ENCODE measurements around the gene P2RX7.
"Not testable (repeated sequence)": the region's sequence is repeated elsewhere in the genome, so short reads cannot be mapped to it uniquely, and the experiment has no call there.

P2RX7 gene

DNA sequence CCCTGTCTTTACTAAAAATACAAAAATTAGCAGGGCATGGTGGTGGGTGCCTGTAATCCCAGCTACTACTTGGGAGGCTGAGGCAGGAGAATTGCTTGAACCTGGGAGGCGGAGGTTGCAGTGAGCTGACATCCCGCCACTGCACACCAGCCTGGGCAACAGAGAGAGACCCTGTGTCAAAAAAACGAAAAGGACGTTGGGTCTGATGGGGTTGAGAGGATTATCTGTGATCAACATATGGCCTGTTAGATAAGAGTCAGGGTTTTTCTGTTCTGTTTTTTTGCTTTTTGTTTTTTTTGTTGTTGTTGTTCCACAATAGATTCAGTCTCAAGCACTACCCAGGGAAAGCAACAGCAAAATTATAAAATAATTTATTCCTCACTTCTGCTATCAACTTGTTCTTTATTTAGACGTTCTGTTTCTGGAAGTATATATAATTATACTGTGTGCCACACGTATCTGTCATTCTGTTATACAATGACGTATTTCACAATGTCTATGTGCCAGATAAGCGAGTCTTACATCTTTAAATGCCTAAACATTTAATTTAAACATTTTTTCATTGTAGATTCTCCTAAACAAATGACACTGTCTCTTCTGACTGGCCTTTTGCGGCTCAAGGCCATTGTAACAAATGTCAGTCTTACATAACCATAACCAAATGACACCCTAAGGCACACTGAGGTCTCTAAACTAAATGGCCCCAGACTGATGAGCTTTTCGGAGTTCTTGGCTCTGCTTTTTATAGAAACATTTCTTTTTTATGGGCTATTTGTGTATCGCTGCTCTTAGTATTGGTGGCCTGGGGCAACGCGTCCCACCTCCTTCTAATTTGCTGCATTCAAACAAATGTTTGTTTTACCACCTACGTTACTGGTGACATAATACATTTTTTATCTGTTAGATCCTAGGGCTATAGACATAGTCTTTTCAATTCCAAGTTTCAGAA is 70.0 kb downstream of the P2RX7 start:
- TF ChIP-seq, protein P1, sequence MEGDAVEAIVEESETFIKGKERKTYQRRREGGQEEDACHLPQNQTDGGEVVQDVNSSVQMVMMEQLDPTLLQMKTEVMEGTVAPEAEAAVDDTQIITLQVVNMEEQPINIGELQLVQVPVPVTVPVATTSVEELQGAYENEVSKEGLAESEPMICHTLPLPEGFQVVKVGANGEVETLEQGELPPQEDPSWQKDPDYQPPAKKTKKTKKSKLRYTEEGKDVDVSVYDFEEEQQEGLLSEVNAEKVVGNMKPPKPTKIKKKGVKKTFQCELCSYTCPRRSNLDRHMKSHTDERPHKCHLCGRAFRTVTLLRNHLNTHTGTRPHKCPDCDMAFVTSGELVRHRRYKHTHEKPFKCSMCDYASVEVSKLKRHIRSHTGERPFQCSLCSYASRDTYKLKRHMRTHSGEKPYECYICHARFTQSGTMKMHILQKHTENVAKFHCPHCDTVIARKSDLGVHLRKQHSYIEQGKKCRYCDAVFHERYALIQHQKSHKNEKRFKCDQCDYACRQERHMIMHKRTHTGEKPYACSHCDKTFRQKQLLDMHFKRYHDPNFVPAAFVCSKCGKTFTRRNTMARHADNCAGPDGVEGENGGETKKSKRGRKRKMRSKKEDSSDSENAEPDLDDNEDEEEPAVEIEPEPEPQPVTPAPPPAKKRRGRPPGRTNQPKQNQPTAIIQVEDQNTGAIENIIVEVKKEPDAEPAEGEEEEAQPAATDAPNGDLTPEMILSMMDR (IDR thresholded peaks at IDR 0.05; ENCODE audit: low read length), result no peak
- TF ChIP-seq EZH2 (IDR thresholded peaks at IDR 0.05; ENCODE audit: borderline replicate concordance, low read length), result no peak
- Histone ChIP-seq H3K4me2 (ENCODE audit: low read length) (no peak overlapping the region), H2AFZ (ENCODE audit: low read length) (no peak overlapping the region)

DNA sequence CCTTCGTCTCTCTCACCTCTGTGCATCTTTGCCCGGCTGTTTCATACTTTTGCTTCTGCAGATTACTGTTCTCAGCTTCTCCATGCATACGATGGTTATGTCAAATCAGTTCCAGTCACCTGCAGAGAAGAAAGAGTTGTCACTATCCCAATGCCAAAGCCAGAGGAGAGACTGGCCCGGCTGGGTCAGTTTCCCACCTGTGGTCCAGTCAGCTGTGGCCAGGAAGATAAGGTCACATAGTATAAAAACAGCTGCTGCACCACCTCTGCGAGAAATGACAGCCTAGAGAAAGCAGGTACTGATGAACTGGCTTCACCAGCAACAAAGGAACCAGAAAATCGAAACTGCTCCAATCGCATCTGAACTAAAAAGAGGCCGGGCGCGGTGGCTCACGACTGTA is 70.8 kb downstream of the P2RX7 start:
- Histone ChIP-seq H3K9me2 (ENCODE audit: low read depth, low read length) (no peaks in the 10 kb centered on the region), H3K9me3 (ENCODE audit: low read length) (no peaks in the 10 kb centered on the region), H3K4me2 (ENCODE audit: low read length) (no peak overlapping the region), H3K79me2 (ENCODE audit: insufficient read depth, low read length) (no peaks in the 10 kb centered on the region), H2AFZ (ENCODE audit: low read length) (no peak overlapping the region), H3F3A (ENCODE audit: insufficient read depth, low read length) (no peaks in the 10 kb centered on the region), H4K20me1 (ENCODE audit: insufficient read depth, low read length) (no peaks in the 10 kb centered on the region), H3K27ac (ENCODE audit: low read depth, low read length, poor library complexity, severe bottlenecking) (no peak overlapping the region), H3K36me3 (ENCODE audit: insufficient read depth, low read length) (no peaks in the 10 kb centered on the region), H3K4me1 (ENCODE audit: insufficient read depth, low read length, severe bottlenecking) (no peaks in the 10 kb centered on the region), H3K9ac (ENCODE audit: low read length) (no peak overlapping the region), H3K27me3 (ENCODE audit: insufficient read depth, low read length) (no peaks in the 10 kb centered on the region; the same call in 1 of the 2 replicates), H3K4me3 (ENCODE audit: low read depth, low read length, poor library complexity, severe bottlenecking) (no peak overlapping the region)
- TF ChIP-seq, protein P1 (IDR thresholded peaks at IDR 0.05; ENCODE audit: low read length), result no peak
- no peak for TF ChIP-seq EZH2 (IDR thresholded peaks at IDR 0.05; ENCODE audit: borderline replicate concordance, low read length)

More for the DNA sequence above, 70.0 kb downstream of the P2RX7 start:
- H3F3A ChIP-seq (ENCODE audit: insufficient read depth, low read length), result no peaks in the 10 kb centered on the region
- no peaks in the 10 kb centered on the region; the same call in 1 of the 2 replicates for H3K27me3 ChIP-seq (ENCODE audit: insufficient read depth, low read length)
- H3K4me1 ChIP-seq (ENCODE audit: insufficient read depth, low read length, severe bottlenecking), result no peaks in the 10 kb centered on the region
- H3K79me2 ChIP-seq (ENCODE audit: insufficient read depth, low read length), result no peaks in the 10 kb centered on the region
- H3K9me3 ChIP-seq (ENCODE audit: low read length), result no peaks in the 10 kb centered on the region
- H3K4me3 ChIP-seq (ENCODE audit: low read depth, low read length, poor library complexity, severe bottlenecking), result no peak overlapping the region
- no peaks in the 10 kb centered on the region for H3K36me3 ChIP-seq (ENCODE audit: insufficient read depth, low read length)
- H4K20me1 ChIP-seq (ENCODE audit: insufficient read depth, low read length), result no peaks in the 10 kb centered on the region
- no peak overlapping the region for H3K9ac ChIP-seq (ENCODE audit: low read length)
- H3K27ac ChIP-seq (ENCODE audit: low read depth, low read length, poor library complexity, severe bottlenecking), result no peak overlapping the region
- no peaks in the 10 kb centered on the region for H3K9me2 ChIP-seq (ENCODE audit: low read depth, low read length)

DNA sequence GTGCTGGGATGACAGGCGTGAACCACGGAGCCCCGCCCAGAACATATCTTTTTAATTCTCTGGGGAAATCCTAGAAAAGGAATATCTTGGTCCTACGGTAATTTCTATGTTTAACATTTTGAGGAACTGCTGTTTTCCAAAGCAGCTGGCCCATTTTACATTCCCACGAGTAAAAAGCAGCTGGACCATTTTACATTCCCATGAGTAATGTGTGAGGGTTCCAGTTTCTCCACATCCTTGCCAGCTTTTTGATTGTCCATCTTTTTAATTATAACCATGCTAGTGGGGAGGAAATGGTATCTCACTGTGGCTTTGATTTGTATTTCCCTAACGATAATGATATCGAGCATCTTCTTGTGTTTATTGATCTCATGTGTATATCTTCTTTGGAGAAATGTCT is 72.8 kb downstream of the P2RX7 start:
- no peaks in the 10 kb centered on the region for H3K36me3 ChIP-seq (ENCODE audit: insufficient read depth, low read length)
- H2AFZ ChIP-seq (ENCODE audit: low read length), result no peak overlapping the region
- no peaks in the 10 kb centered on the region for H4K20me1 ChIP-seq (ENCODE audit: insufficient read depth, low read length)
- H3K27me3 ChIP-seq (ENCODE audit: insufficient read depth, low read length), result no peaks in the 10 kb centered on the region; the same call in 1 of the 2 replicates
- H3K79me2 ChIP-seq (ENCODE audit: insufficient read depth, low read length), result no peaks in the 10 kb centered on the region
- no peaks in the 10 kb centered on the region for H3K9me2 ChIP-seq (ENCODE audit: low read depth, low read length)
- H3K4me1 ChIP-seq (ENCODE audit: insufficient read depth, low read length, severe bottlenecking), result peaks cover 2% of the 10 kb centered on the region
- TF ChIP-seq, protein P1 (IDR thresholded peaks at IDR 0.05; ENCODE audit: low read length), result no peak
- TF ChIP-seq EZH2 (IDR thresholded peaks at IDR 0.05; ENCODE audit: borderline replicate concordance, low read length), result no peak
- no peak overlapping the region for H3K4me3 ChIP-seq (ENCODE audit: low read depth, low read length, poor library complexity, severe bottlenecking)
- H3K27ac ChIP-seq (ENCODE audit: low read depth, low read length, poor library complexity, severe bottlenecking), result no peak overlapping the region
- no peak overlapping the region for H3K9ac ChIP-seq (ENCODE audit: low read length)
- no peak overlapping the region for H3K4me2 ChIP-seq (ENCODE audit: low read length)
- no peaks in the 10 kb centered on the region for H3F3A ChIP-seq (ENCODE audit: insufficient read depth, low read length)
- H3K9me3 ChIP-seq (ENCODE audit: low read length), result no peaks in the 10 kb centered on the region

DNA sequence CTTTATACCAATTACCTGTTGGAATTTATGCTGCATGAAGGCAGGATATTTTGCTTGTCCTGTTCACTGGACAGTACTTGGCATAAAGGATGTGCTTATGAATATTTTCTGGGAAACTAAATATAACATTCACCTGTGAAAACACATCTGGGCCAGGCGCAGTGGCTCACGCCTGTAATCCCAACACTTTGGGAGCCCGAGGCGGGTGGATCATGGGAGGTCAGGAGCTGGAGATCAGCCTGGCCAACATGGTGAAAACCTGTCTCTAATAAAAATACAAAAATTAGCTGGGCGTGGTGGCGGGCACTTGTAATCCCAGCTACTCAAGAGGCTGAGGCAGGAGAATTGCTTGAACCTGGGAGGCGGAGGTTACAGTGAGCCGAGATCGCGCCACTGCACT is 75.9 kb downstream of the P2RX7 start:
- not testable (repeated sequence) for H3F3A ChIP-seq (ENCODE audit: insufficient read depth, low read length); H3K27me3 ChIP-seq (ENCODE audit: insufficient read depth, low read length); H3K4me2 ChIP-seq (ENCODE audit: low read length); H3K36me3 ChIP-seq (ENCODE audit: insufficient read depth, low read length); H3K4me3 ChIP-seq (ENCODE audit: low read depth, low read length, poor library complexity, severe bottlenecking); H3K9me2 ChIP-seq (ENCODE audit: low read depth, low read length); H3K79me2 ChIP-seq (ENCODE audit: insufficient read depth, low read length); H3K9ac ChIP-seq (ENCODE audit: low read length); H3K27ac ChIP-seq (ENCODE audit: low read depth, low read length, poor library complexity, severe bottlenecking); H2AFZ ChIP-seq (ENCODE audit: low read length); H4K20me1 ChIP-seq (ENCODE audit: insufficient read depth, low read length); H3K9me3 ChIP-seq (ENCODE audit: low read length)
- peaks cover 11% of the 10 kb centered on the region for H3K4me1 ChIP-seq (ENCODE audit: insufficient read depth, low read length, severe bottlenecking)

Measured in OCI-LY1 (cell line).